22Rv1 (cell line): Measurements from ENCODE around the gene SLC14A1.

Source experiments
- H3K27ac ChIP-seq: fragments of 450-650 bp; 2 replicates; pipeline ENCODE4 v1.5.1; 2017
- ZFX ChIP-seq: fragments of 450-650 bp; IDR thresholded peaks from 2 replicates; pipeline ENCODE4 v1.6.1; 2017; ENCODE audit warnings: antibody characterized with exemption, borderline replicate concordance
- TF ChIP-seq, protein P1 (sequence below): fragments of 450-650 bp; IDR thresholded peaks from 2 replicates; pipeline ENCODE4 v1.5.1; 2017; ENCODE audit warnings: mild to moderate bottlenecking

Gene SLC14A1

DNA sequence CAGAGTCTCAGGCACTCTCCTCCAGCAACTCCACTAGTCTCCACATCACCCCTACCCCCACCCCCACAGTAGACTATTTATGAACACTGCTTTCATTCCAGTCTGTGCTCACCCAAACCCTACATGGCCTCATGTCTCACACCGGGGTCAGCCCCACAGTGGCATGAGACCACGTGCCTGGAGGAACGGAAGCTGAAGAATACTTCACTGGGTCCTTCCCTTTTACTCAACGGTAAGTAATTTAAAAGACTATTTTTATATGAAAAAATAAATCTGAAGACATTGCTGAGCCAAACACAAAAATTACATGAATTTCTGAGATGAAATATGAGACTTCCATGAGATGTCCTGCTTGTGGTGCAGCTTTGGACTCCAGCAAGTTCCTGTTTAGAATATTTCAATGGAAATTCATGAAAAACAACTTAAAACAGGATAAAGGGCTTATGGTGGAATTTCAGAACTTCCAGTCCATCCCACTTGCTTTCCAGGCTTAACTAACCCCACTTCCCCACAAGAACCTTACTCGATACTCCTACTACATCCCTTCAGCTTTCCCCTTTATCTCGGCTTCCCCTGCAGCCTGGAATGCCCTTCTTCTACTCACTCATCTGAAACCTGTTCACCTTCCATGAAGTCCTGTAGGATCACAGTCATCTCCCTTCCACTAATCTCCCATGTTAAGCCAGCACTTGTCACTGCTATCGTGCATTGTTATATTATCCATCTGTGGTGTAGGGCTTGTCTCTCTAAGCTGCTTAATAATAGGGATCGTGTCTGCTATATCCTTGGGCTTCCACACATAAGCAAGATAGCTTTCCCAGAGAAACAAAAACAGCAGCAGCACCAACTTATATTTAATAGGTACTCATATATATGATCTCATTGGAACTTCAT lies 47.9 kb downstream of the SLC14A1 start:
- TF ChIP-seq, protein P1, sequence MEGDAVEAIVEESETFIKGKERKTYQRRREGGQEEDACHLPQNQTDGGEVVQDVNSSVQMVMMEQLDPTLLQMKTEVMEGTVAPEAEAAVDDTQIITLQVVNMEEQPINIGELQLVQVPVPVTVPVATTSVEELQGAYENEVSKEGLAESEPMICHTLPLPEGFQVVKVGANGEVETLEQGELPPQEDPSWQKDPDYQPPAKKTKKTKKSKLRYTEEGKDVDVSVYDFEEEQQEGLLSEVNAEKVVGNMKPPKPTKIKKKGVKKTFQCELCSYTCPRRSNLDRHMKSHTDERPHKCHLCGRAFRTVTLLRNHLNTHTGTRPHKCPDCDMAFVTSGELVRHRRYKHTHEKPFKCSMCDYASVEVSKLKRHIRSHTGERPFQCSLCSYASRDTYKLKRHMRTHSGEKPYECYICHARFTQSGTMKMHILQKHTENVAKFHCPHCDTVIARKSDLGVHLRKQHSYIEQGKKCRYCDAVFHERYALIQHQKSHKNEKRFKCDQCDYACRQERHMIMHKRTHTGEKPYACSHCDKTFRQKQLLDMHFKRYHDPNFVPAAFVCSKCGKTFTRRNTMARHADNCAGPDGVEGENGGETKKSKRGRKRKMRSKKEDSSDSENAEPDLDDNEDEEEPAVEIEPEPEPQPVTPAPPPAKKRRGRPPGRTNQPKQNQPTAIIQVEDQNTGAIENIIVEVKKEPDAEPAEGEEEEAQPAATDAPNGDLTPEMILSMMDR = no peak
- TF ChIP-seq ZFX = no peak
- no peak overlapping the region for H3K27ac ChIP-seq

DNA sequence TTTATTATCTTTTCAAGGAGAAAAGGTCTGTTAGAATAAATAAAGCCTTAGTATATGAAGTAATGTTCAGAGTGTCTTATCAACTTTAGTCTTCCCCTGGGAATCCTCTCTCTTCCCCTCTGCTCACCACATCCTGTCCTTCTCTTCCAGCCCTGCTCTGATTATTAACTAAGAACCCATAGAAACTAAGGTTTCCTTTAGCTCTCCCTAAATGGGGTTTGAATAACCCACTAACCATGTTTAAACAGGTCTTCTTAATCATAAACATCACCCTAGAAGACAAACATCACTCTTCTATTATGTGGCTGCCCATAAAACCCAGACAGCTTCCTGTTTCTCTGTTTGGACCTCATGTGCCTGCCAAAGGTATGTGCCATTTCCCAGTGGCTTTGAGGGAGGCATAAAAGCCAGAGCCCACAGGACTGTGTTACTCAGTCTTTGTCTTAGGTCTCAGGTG lies 50.1 kb downstream of the SLC14A1 start:
- H3K27ac ChIP-seq = no peak overlapping the region
- TF ChIP-seq, protein P1 = no peak
- no peak for TF ChIP-seq ZFX

DNA sequence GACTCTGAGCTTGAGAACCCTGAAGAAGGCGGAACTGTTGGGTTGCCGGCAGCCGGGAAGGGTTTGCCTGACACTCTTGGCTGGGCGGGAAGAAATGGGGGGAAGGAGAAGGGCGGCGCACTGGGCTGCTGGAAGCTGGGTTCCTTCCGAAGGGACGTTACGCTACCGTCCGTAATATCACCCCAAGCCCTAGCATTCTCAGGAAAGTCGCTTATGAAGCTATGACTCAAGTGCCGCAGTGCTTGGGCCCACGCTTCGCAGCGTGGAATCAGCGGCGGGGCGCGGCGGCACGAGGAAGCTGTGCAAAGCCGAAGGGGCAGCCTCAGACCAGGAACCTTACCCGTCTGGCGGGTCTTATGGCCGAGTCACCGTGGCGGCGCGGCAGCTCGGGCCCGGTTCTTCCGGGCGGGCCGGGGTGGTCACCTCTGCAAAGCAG lies 51.3 kb downstream of the SLC14A1 start:
- no peak for TF ChIP-seq ZFX
- TF ChIP-seq, protein P1 = no peak
- no peak overlapping the region for H3K27ac ChIP-seq

DNA sequence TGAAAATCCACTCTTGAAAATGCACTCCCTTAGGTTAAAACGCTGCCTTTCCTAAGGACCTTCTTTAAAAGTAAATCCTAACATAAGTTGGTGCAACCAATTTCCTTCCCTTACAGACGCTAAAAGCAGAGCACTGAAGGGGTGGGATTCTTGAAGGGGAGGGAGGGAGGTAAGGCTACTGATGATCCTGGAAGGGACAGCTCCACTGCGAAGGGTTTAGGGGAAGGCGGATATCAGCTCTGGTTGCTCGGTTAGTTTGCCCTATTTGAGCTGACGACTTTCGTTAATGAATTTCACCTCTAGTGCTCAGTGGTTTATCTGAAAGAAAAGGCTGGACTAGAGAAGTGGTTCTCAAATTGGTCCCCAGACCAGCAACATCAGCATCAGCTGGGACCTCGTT lies 51.8 kb downstream of the SLC14A1 start:
- TF ChIP-seq, protein P1 = no peak
- no peak for TF ChIP-seq ZFX
- no peak overlapping the region for H3K27ac ChIP-seq

DNA sequence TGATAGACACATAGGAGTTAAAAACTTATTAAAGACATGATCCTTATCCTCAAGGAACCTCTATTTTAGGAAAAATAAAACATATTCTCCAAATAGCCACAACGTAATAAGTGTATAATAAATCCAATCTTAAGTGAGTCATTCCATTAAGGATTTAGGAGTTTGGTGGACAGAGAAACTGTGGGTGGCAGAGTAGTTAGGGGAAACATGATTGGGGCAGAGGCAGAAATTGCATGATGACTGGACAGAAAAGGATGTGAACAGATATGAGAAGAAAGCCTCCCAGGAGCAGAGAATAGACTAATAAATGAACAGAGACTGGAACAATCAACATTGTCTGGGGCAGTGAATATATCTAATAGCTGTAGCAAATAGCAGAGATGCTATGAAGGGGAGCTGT lies 53.4 kb downstream of the SLC14A1 start:
- TF ChIP-seq, protein P1 = no peak
- TF ChIP-seq ZFX = no peak
- no peak overlapping the region for H3K27ac ChIP-seq

DNA sequence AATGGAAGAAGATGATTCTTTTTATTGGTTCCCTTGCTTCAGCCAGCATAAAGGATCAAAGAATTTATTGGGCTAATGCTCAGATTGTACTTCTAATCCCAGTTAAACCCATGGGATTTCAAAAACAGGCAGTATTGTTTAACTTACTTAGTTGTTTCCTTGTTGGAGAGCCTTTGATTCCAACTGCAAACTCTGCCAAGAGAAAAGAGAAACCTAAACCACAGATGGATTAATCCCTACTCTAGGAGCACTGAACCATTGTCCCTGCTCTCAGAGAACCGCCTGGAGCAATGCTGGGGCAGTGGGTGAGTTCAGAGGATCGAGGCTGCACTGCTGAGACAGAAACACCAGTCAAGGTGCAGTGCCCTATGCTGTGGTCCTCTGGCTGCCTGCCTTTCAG lies 56.6 kb downstream of the SLC14A1 start:
- H3K27ac ChIP-seq = no peak overlapping the region
- TF ChIP-seq ZFX = no peak
- TF ChIP-seq, protein P1 = no peak

DNA sequence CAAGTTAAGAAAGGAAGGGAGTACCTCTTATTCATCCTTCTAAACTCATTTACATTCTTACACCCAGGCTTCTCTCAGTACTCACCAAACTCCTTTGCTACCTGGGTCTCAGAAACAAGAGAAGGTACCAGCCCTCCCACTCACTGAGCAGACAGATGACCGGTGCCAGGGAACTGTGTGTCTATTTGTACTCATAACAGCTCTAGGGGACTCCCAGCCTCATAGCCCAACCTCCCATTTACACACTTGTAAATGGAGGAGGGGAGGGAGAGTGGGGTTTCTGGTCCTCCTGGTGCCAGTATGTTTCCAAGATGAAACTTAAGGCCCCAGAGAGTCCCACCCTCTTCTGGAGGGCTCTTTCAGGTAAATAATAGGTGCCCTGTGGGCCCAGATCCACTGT lies 58.7 kb downstream of the SLC14A1 start:
- H3K27ac ChIP-seq = peak overlapping the region; percentile 44
- no peak for TF ChIP-seq ZFX
- TF ChIP-seq, protein P1 = no peak
